Skeletal muscle satellite cell (primary cell): ENCODE results near the gene NSD2.
"Not testable (repeated sequence)": the region's sequence is repeated elsewhere in the genome, so short reads cannot be mapped to it uniquely, and the experiment has no call there.

Source experiments
- H3K27me3 ChIP-seq: 2 replicates; pipeline ENCODE4 v1.7.0; 2013; ENCODE audit warnings: low read length; ENCODE audit not compliant: control insufficient read depth, insufficient read depth
- H3K36me3 ChIP-seq: 2 replicates; pipeline ENCODE4 v1.7.0; 2013; ENCODE audit warnings: mild to moderate bottlenecking, control low read depth, low read length; ENCODE audit not compliant: insufficient read depth
- H3K4me1 ChIP-seq: 2 replicates; pipeline ENCODE4 v1.7.0; 2013; ENCODE audit warnings: low read length; ENCODE audit not compliant: control insufficient read depth, insufficient read depth
- H3K4me2 ChIP-seq: 2 replicates; pipeline ENCODE4 v1.7.0; 2013; ENCODE audit warnings: mild to moderate bottlenecking, low read length
- H3K4me3 ChIP-seq: 2 replicates; pipeline ENCODE4 v1.7.0; 2013; ENCODE audit warnings: low read length
- H3K9ac ChIP-seq: 2 replicates; pipeline ENCODE4 v1.7.0; 2013; ENCODE audit warnings: mild to moderate bottlenecking, low read depth, low read length, moderate library complexity
- H3K9me3 ChIP-seq: replicated peaks from 2 replicates; pipeline ENCODE4 v1.7.0; 2013; ENCODE audit warnings: mild to moderate bottlenecking, control low read depth, low read length

Gene NSD2

GRCh38 chr4:1832690-1833089 lies 38.5 kb upstream of the NSD2 start:
- Histone ChIP-seq H3K9ac (no peak overlapping the region), H3K27me3 (no peaks in the 10 kb centered on the region), H3K4me3 (no peak overlapping the region), H3K4me2 (no peak overlapping the region), H3K4me1 (no peaks in the 10 kb centered on the region), H3K9me3 (no peaks in the 10 kb centered on the region), H3K36me3 (peaks cover 54% of the 10 kb centered on the region)

- Histone ChIP-seq H3K36me3 (peaks cover 58% of the 10 kb centered on the region), H3K4me3 (no peak overlapping the region), H3K4me2 (no peak overlapping the region), H3K27me3 (no peaks in the 10 kb centered on the region), H3K4me1 (no peaks in the 10 kb centered on the region), H3K9me3 (no peaks in the 10 kb centered on the region), H3K9ac (no peak overlapping the region)
These were observed 37.7 kb upstream of the NSD2 start for GRCh38 chr4:1833307-1834046.

- Histone ChIP-seq H3K27me3 (no peaks in the 10 kb centered on the region), H3K9me3 (no peaks in the 10 kb centered on the region), H3K4me1 (no peaks in the 10 kb centered on the region), H3K36me3 (peaks cover 64% of the 10 kb centered on the region), H3K9ac (no peak overlapping the region), H3K4me2 (no peak overlapping the region), H3K4me3 (no peak overlapping the region)
These were observed 37.0 kb upstream of the NSD2 start for GRCh38 chr4:1834047-1834775.

- not testable (repeated sequence) for H3K9ac ChIP-seq, H3K9me3 ChIP-seq, H3K4me3 ChIP-seq, H3K4me1 ChIP-seq, H3K27me3 ChIP-seq, H3K4me2 ChIP-seq
- peaks cover 71% of the 10 kb centered on the region for H3K36me3 ChIP-seq
These were observed 35.4 kb upstream of the NSD2 start for GRCh38 chr4:1835836-1836235.

- Histone ChIP-seq H3K4me1 (no peaks in the 10 kb centered on the region), H3K9me3 (no peaks in the 10 kb centered on the region), H3K27me3 (no peaks in the 10 kb centered on the region), H3K4me3 (no peak overlapping the region), H3K36me3 (peaks cover 70% of the 10 kb centered on the region), H3K9ac (no peak overlapping the region), H3K4me2 (no peak overlapping the region)
These were observed 34.5 kb upstream of the NSD2 start for GRCh38 chr4:1836650-1837049.

GRCh38 chr4:1837069-1837468 lies 34.1 kb upstream of the NSD2 start:
- Histone ChIP-seq H3K36me3 (peaks cover 67% of the 10 kb centered on the region), H3K4me1 (peaks cover under 1% of the 10 kb centered on the region), H3K9me3 (no peaks in the 10 kb centered on the region), H3K4me2 (no peak overlapping the region), H3K27me3 (no peaks in the 10 kb centered on the region), H3K4me3 (no peak overlapping the region), H3K9ac (no peak overlapping the region)

- Histone ChIP-seq H3K36me3 (peaks cover 51% of the 10 kb centered on the region), H3K27me3 (no peaks in the 10 kb centered on the region), H3K4me2 (no peak overlapping the region), H3K9me3 (no peaks in the 10 kb centered on the region), H3K4me1 (peaks cover 20% of the 10 kb centered on the region), H3K4me3 (no peak overlapping the region), H3K9ac (no peak overlapping the region)
These were observed 31.9 kb upstream of the NSD2 start for GRCh38 chr4:1839282-1839681.

GRCh38 chr4:1841201-1841886 lies 29.8 kb upstream of the NSD2 start:
- Histone ChIP-seq H3K9ac (no peak overlapping the region), H3K4me1 (peaks cover 20% of the 10 kb centered on the region), H3K36me3 (peaks cover 44% of the 10 kb centered on the region), H3K9me3 (no peaks in the 10 kb centered on the region), H3K4me2 (no peak overlapping the region), H3K4me3 (no peak overlapping the region), H3K27me3 (no peaks in the 10 kb centered on the region)

- H3K36me3 ChIP-seq, result peaks cover 40% of the 10 kb centered on the region
These were observed 29.3 kb upstream of the NSD2 start for GRCh38 chr4:1841887-1842210.

GRCh38 chr4:1842339-1842895 lies 28.8 kb upstream of the NSD2 start:
- peaks cover 20% of the 10 kb centered on the region for H3K4me1 ChIP-seq
- peak overlapping the region; percentile 50 for H3K4me2 ChIP-seq
- peaks cover 44% of the 10 kb centered on the region for H3K36me3 ChIP-seq
- no peak overlapping the region for H3K9ac ChIP-seq
- H3K27me3 ChIP-seq, result no peaks in the 10 kb centered on the region
- H3K9me3 ChIP-seq, result no peaks in the 10 kb centered on the region
- H3K4me3 ChIP-seq, result no peak overlapping the region

More at GRCh38 chr4:1841887-1842210, 29.3 kb upstream of the NSD2 start:
- H3K9ac ChIP-seq, result no peak overlapping the region
- peaks cover 20% of the 10 kb centered on the region for H3K4me1 ChIP-seq
- H3K4me3 ChIP-seq, result no peak overlapping the region
- no peaks in the 10 kb centered on the region for H3K9me3 ChIP-seq
- no peaks in the 10 kb centered on the region for H3K27me3 ChIP-seq
- no peak overlapping the region for H3K4me2 ChIP-seq

- Histone ChIP-seq H3K4me3 (no peak overlapping the region), H3K9me3 (no peaks in the 10 kb centered on the region), H3K4me2 (peak overlapping the region; percentile 50), H3K27me3 (no peaks in the 10 kb centered on the region), H3K9ac (no peak overlapping the region), H3K36me3 (peaks cover 44% of the 10 kb centered on the region), H3K4me1 (peaks cover 20% of the 10 kb centered on the region)
These were observed 28.2 kb upstream of the NSD2 start for GRCh38 chr4:1842993-1843448.
